B cell (primary cell): Measurements from ENCODE around the gene ADAM19. TPM values are rescaled to one million over a fixed set of nuclear protein-coding genes. Genes with fewer than 3 reads are reported as not detected.
A peak's percentile ranks its signal among the peaks of the same experiment; 100 is the strongest.

Source experiments
- ATAC-seq: fragments of 200-7000 bp; cut with Tn5 transposase; one replicate; pipeline ENCODE4 v1.10.0; 2021; ENCODE audit warnings: low read depth, mild to moderate bottlenecking, moderate number of reproducible peaks, moderate library complexity
- CTCF ChIA-PET: fragments of 350-600 bp; sonication (Branson Sonifier 250); formaldehyde crosslinking; loops from one replicate; lab custom pipeline; 2021; ENCODE audit warnings: antibody characterized with exemption, inconsistent platforms; lab: Charles Lee
- POLR2A ChIA-PET: fragments of 350-600 bp; sonication (Branson Sonifier 250); formaldehyde crosslinking; loops from one replicate; lab custom pipeline; 2021; ENCODE audit warnings: antibody characterized with exemption; lab: Charles Lee
- DNase-seq: peaks from one replicate; pipeline ENCODE4 v3.0.0; 2013
- H2AFZ ChIP-seq: 2 replicates; pipeline ENCODE4 v1.6.1; 2012; ENCODE audit warnings: mild to moderate bottlenecking, low read depth, low read length; ENCODE audit not compliant: insufficient read depth, poor library complexity, severe bottlenecking
- H3K27ac ChIP-seq, 2 donors: 1 replicate in 1 of 2; 2 replicates in 1 of 2; pipeline ENCODE4 v1.5.1; 2012 to 2013; ENCODE audit warnings: low read length in 2 of 2, mild to moderate bottlenecking in 2 of 2, moderate library complexity in 1 of 2
- H3K27me3 ChIP-seq, 4 experiments: fragments of 200-600 bp in 1 of 4; sonication (generic) in 1 of 4; replicated peaks in 1 of 4; 1 replicate in 2 of 4; 2 replicates in 2 of 4; pipeline versions ENCODE4 v1.6.1 to v1.7.0; 2013 to 2016; ENCODE audit warnings: low read length in 3 of 4, mild to moderate bottlenecking in 2 of 4, mixed read lengths in 1 of 4, moderate library complexity in 1 of 4; ENCODE audit not compliant: insufficient read depth in 4 of 4, control insufficient read depth in 3 of 4; ENCODE audit errors: control extremely low read depth in 1 of 4
- H3K36me3 ChIP-seq, 2 experiments: replicated peaks in 1 of 2; 1 replicate in 1 of 2; 2 replicates in 1 of 2; pipeline versions ENCODE4 v1.6.1 to v1.7.1; 2013; ENCODE audit warnings: low read length in 1 of 2; ENCODE audit not compliant: insufficient read depth in 2 of 2, control insufficient read depth in 1 of 2; ENCODE audit errors: control extremely low read depth in 1 of 2, extremely low read depth in 1 of 2
- H3K4me1 ChIP-seq, 2 donors: fragments of 200-600 bp in 1 of 2; sonication (generic) in 1 of 2; 1 replicate in 1 of 2; 2 replicates in 1 of 2; pipeline versions ENCODE4 v1.5.1 to v1.6.1; 2013 to 2017; ENCODE audit warnings: low read length in 2 of 2; ENCODE audit not compliant: control insufficient read depth in 2 of 2, insufficient read depth in 2 of 2
- H3K4me2 ChIP-seq: replicated peaks from 2 replicates; pipeline ENCODE3; 2012; ENCODE audit warnings: mild to moderate bottlenecking, low read depth, low read length; ENCODE audit not compliant: poor library complexity, severe bottlenecking
- H3K4me3 ChIP-seq, 5 experiments: fragments of 200-600 bp in 1 of 5; sonication (generic) in 1 of 5; 1 replicate in 3 of 5; 2 replicates in 2 of 5; pipeline versions ENCODE4 v1.5.1 to v1.7.0; 2011 to 2016; ENCODE audit warnings: low read length in 4 of 5, mild to moderate bottlenecking in 4 of 5, low read depth in 2 of 5, control low read depth in 1 of 5, moderate library complexity in 1 of 5; ENCODE audit not compliant: insufficient read depth in 1 of 5; ENCODE audit errors: control extremely low read depth in 1 of 5, extremely low read depth in 1 of 5
- H3K79me2 ChIP-seq: fragments of 200-600 bp; sonication (generic); one replicate; pipeline ENCODE4 v1.6.0; 2016; ENCODE audit warnings: low read length; ENCODE audit not compliant: control insufficient read depth, insufficient read depth
- H3K9ac ChIP-seq: fragments of 200-600 bp; sonication (generic); 2 replicates; pipeline ENCODE4 v1.6.1; 2017; ENCODE audit warnings: mild to moderate bottlenecking, low read length, moderate library complexity
- H3K9me3 ChIP-seq, 3 donors: one replicate each; pipeline versions ENCODE4 v1.6.1 to v1.7.1; 2013; ENCODE audit warnings: low read length in 2 of 3; ENCODE audit not compliant: control insufficient read depth in 2 of 3, insufficient read depth in 1 of 3; ENCODE audit errors: control extremely low read depth in 1 of 3
- H4K20me1 ChIP-seq: 2 replicates; pipeline ENCODE4 v1.6.0; 2012; ENCODE audit warnings: mild to moderate bottlenecking, low read length; ENCODE audit not compliant: insufficient read depth, control insufficient read depth, poor library complexity, severe bottlenecking
- H3K27ac Mint-ChIP-seq: one replicate; pipeline ENCODE4 v1.8.0; 2021; ENCODE audit warnings: mixed read lengths
- H3K27me3 Mint-ChIP-seq: one replicate; pipeline ENCODE4 v1.8.0; 2021; ENCODE audit warnings: mixed read lengths
- H3K4me1 Mint-ChIP-seq: one replicate; pipeline ENCODE4 v1.8.0; 2021; ENCODE audit warnings: mixed read lengths
- H3K4me3 Mint-ChIP-seq: one replicate; pipeline ENCODE4 v1.8.0; 2021; ENCODE audit warnings: mixed read lengths
- H3K9me3 Mint-ChIP-seq: one replicate; pipeline ENCODE4 v1.8.0; 2022; ENCODE audit warnings: mixed read lengths; ENCODE audit not compliant: insufficient read depth
- EZH2 ChIP-seq: IDR thresholded peaks from 2 replicates; pipeline ENCODE4 v1.6.1; 2012; ENCODE audit warnings: borderline replicate concordance, low read depth, mild to moderate bottlenecking, moderate library complexity, low read length; ENCODE audit not compliant: insufficient read depth, poor library complexity, severe bottlenecking
- WGBS: methylation state at CpG from one replicate; pipeline ENCODE4 v1.1.5; 2013; ENCODE audit warnings: missing lambda C conversion rate; ENCODE audit not compliant: insufficient coverage; 5-methylcytosine and 5-hydroxymethylcytosine counted together
- intact Hi-C: fragments of 100-400 bp; cut with micrococcal nuclease; formaldehyde crosslinking; loops from one replicate; pipeline ENCODE4 v1.10.0; 2022
- polyA plus RNA-seq: library from polyadenylated mRNA; depleted of rRNA; stranded (reverse); fragments of >200 nt; gene quantifications from 2 replicates; pipeline ENCODE4 v1.2.3, GENCODE V29; 2012
- total RNA-seq, 2 donors: library from RNA; stranded (reverse); fragments of 120-200 nt in 1 of 2; gene quantifications; 1 replicate in 1 of 2; 2 replicates in 1 of 2; pipeline versions ENCODE4 v1.2.3 to v1.2.4, GENCODE V29; 2013 to 2022
- TF ChIP-seq, protein P1 (sequence below): fragments of 200-600 bp; IDR thresholded peaks from one replicate; pipeline ENCODE4 v1.8.0; 2022; ENCODE audit warnings: antibody characterized with exemption, mild to moderate bottlenecking

ADAM19 gene
- total and polyA plus RNA-seq, 2 donors (not counting 1 experiment from before 2014, with no cell fraction given): 110 to 171 TPM

DNA sequence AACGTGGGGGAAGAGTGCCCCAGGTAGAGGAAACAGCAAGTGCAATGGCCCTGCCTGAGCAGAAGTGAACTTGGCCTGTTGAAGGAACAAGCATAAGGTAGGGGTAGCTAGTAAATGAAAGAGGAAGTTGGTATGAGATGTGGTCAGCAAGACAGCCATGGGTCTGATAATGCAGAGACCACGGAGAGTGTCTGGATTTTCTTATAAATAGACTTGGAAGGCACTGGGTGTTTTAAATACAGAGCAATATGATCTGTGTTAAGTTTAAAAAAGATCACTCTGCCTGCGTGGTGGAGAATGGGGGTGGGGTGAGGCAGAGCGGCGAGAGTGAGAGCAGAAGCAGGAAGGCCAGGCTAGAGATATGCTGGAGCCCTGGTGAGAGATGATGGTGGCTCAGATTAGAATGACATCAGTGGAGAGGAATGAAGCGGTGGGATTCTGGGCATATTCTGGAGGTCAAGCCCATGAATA lies 4.2 kb downstream of the ADAM19 start:
- H4K20me1 ChIP-seq: peaks cover 57% of the 10 kb centered on the region
- H3K4me2 ChIP-seq: peak overlapping the region; percentile 85
- Mint-ChIP-seq H3K27me3 (no peaks in the 10 kb centered on the region), H3K9me3 (no peaks in the 10 kb centered on the region), H3K4me1 (peaks cover 70% of the 10 kb centered on the region), H3K27ac (peak overlapping the region; percentile 91), H3K4me3 (peak overlapping the region; percentile 96)
- ChIA-PET POLR2A (interaction anchor here (0.6 to 4.9 kb wide), 12 partner anchors 9 to 166 kb away, joined by 3 to 30 read pairs (median 4); partner anchors contain the start of gene NIPAL4), CTCF (interaction anchor here (0.7 to 7.2 kb wide), 16 partner anchors 9 to 172 kb away, joined by 3 to 67 read pairs (median 4); partner anchors contain the start of genes LSM11 and NIPAL4)
- peak overlapping the region; percentile 13 for H2AFZ ChIP-seq
- no peaks in the 10 kb centered on the region for H3K9me3 ChIP-seq
- intact Hi-C loops: loop anchor here (1.0 to 10.0 kb wide), 10 partner anchors 17 to 160 kb away; partner anchors contain the start of genes C5orf52 and THG1L
- peak; percentile 77 for ATAC-seq
- peak; percentile 89 for DNase-seq
- H3K79me2 ChIP-seq: peaks cover 91% of the 10 kb centered on the region
- peaks cover 0 to 54% of the 10 kb centered on the region in 2 experiments for H3K36me3 ChIP-seq
- peak overlapping the region; percentile 1 to 99 (median 99) for H3K4me3 ChIP-seq
- no peak for TF ChIP-seq EZH2
- TF ChIP-seq, protein P1, sequence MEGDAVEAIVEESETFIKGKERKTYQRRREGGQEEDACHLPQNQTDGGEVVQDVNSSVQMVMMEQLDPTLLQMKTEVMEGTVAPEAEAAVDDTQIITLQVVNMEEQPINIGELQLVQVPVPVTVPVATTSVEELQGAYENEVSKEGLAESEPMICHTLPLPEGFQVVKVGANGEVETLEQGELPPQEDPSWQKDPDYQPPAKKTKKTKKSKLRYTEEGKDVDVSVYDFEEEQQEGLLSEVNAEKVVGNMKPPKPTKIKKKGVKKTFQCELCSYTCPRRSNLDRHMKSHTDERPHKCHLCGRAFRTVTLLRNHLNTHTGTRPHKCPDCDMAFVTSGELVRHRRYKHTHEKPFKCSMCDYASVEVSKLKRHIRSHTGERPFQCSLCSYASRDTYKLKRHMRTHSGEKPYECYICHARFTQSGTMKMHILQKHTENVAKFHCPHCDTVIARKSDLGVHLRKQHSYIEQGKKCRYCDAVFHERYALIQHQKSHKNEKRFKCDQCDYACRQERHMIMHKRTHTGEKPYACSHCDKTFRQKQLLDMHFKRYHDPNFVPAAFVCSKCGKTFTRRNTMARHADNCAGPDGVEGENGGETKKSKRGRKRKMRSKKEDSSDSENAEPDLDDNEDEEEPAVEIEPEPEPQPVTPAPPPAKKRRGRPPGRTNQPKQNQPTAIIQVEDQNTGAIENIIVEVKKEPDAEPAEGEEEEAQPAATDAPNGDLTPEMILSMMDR: no peak
- 0% methylated on average over 5 of the region's 6 CpGs for WGBS
- H3K9ac ChIP-seq: peak overlapping the region; percentile 92
- no peaks in the 10 kb centered on the region for H3K27me3 ChIP-seq
- peak overlapping the region; percentile 38 to 84 for H3K27ac ChIP-seq
- peaks cover 64 to 74% of the 10 kb centered on the region in 2 donors for H3K4me1 ChIP-seq
